HFF-Myc (cell line): Measurements from ENCODE around the gene ESPL1.

Experiments
- DNase-seq: peaks from one replicate; pipeline ENCODE4 v3.0.0-alpha.2; 2011; ENCODE audit warnings: low read depth; ENCODE audit errors: extremely low read depth
- H3K4me3 ChIP-seq: replicated peaks from 2 replicates; pipeline ENCODE4 v1.5.1; 2011; ENCODE audit warnings: low read depth, mild to moderate bottlenecking, control low read depth, low read length
- TF ChIP-seq, protein P1 (sequence below): IDR thresholded peaks from 2 replicates; pipeline ENCODE4 v1.5.1; 2012; ENCODE audit warnings: mild to moderate bottlenecking, low read depth, low read length, control low read depth; ENCODE audit errors: missing control alignments

The ESPL1 gene

DNA sequence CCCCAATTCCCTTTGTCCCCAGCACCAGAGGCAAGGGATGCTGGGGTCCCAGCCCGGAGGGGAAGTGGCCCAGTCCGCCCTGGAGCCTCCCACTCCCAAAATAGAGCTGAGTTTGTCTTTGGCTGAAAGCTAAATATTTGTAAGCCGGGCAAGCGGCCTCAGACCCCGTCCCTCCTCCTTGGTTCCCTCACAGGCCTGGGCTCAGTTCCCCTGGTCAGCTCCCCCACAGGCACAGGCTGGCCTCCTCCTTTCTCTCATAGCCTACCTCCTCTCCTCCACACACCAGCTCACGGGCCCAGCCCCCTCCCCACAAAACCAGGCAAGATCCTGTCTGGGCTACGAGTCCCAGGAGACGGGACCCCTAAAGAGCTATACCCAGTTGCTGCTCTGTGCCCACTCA lies 66.7 kb downstream of the ESPL1 start:
- no peak for DNase-seq
- TF ChIP-seq, protein P1, sequence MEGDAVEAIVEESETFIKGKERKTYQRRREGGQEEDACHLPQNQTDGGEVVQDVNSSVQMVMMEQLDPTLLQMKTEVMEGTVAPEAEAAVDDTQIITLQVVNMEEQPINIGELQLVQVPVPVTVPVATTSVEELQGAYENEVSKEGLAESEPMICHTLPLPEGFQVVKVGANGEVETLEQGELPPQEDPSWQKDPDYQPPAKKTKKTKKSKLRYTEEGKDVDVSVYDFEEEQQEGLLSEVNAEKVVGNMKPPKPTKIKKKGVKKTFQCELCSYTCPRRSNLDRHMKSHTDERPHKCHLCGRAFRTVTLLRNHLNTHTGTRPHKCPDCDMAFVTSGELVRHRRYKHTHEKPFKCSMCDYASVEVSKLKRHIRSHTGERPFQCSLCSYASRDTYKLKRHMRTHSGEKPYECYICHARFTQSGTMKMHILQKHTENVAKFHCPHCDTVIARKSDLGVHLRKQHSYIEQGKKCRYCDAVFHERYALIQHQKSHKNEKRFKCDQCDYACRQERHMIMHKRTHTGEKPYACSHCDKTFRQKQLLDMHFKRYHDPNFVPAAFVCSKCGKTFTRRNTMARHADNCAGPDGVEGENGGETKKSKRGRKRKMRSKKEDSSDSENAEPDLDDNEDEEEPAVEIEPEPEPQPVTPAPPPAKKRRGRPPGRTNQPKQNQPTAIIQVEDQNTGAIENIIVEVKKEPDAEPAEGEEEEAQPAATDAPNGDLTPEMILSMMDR = no peak
- H3K4me3 ChIP-seq = no peak overlapping the region

DNA sequence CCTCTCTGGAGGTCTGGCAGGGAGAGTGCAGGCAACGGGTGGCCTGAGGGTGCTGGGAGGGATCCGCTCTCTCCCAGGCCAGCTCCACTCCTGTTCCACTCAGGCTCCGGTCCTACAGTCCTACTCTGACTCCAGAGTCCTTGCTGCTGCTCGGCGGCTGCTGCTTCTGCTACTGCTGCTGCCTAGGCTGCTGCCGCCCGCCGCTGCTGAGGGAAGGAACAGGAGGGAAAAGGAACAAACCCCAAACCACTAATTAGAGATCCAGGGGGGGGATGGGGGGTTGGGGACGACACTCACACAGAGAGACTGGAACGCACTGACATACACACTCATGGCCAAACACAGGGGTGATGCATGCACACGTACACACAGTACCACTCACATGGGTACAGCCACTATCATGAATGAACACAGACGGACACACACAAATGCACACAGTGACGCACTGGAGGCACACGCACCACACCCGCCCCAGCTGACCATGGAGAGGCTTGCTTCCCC lies 68.1 kb downstream of the ESPL1 start, which contains the start of gene SP7:
Gene SP7, minus strand, starts transcription at position 174 of the 501 bp plus-strand sequence. CDS start 708 bp downstream, outside the sequence.
- TF ChIP-seq, protein P1 = no peak
- no peak within 1 kb of the TSS for H3K4me3 ChIP-seq
- DNase-seq = no peak

DNA sequence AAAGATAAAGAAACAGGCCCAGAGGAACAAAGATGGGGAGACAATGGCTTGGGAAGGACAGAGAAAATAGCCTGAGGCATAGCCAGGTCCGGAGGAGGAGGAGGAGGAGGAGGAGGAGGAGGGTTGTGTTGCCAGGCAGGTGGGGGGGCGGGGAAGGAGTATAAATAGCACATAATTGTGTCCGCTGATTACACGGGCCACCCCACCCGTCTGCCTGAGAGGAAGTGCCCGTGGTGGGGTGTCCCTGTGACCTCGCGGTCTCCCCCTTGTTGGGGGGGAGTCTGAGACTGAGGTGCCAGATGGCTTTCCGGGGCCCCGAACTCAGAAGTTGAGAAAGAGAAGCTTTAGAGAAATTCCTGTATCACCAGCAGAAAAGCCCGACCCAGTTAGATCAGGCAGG lies 69.9 kb downstream of the ESPL1 start:
- no peak for DNase-seq
- no peak overlapping the region for H3K4me3 ChIP-seq
- TF ChIP-seq, protein P1 = no peak

DNA sequence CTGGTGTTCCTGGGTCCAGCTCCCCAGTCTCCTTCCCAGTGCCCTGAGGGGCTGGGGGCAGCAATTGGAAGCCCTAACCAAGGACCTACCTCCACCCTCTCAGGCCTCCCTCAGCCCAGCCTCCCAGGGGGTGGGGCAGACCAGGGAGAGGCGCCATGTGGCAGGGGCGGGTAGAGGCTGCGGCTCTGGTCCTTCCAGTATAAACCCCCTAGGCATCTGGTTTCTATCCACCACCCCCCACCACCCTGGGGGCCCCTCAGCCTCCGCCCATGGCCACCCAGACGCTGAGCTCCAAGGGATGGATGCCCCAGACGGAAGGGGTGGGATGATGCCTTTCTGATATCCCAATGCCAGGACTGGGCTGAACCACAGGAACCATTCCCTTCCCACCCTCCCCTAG lies 70.8 kb downstream of the ESPL1 start:
- DNase-seq = no peak
- H3K4me3 ChIP-seq = no peak overlapping the region
- TF ChIP-seq, protein P1 = no peak

DNA sequence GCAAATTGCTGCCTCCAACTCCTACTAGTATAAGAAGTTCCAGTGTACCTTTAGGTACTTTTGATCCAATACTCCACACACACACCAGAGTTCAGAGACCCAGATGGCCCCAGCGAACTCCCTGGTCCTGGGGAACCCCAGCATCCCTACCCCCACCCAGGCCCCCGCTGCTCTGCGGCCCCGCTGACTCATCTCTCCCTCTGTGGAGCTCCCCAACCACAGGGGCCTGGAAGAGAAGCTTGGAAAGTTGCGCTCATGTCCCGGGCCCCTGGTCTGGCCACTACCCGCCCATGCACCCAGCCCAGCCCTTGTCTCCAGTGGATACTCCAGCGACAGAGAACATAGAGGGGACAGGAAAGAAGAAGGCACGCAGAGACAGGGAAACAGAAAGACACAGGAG lies 72.3 kb downstream of the ESPL1 start:
- TF ChIP-seq, protein P1 = no peak
- H3K4me3 ChIP-seq = no peak overlapping the region
- no peak for DNase-seq
